H1 (cell line): ENCODE data around the gene MTX2. TPM values are rescaled to one million over a fixed set of nuclear protein-coding genes. Genes with fewer than 3 reads are reported as not detected.

ENCODE experiments used
- E2F6 ChIP-seq: IDR thresholded peaks from 2 replicates; pipeline ENCODE4 v1.6.1; 2012; ENCODE audit warnings: inconsistent platforms
- POU5F1 ChIP-seq: IDR thresholded peaks from 2 replicates; pipeline ENCODE4 v1.6.1; 2011; ENCODE audit warnings: low read depth, mild to moderate bottlenecking, low read length, moderate library complexity
- RFX5 ChIP-seq: IDR thresholded peaks from 2 replicates; pipeline ENCODE4 v1.6.1; 2011; ENCODE audit warnings: low read depth, low read length, improper control_type of control experiment, borderline replicate concordance
- SAP30 ChIP-seq: fragments of 300-600 bp; sonication (generic); IDR thresholded peaks from 2 replicates; pipeline ENCODE4 v1.7.1; 2012; ENCODE audit warnings: low read length, moderate library complexity, mild to moderate bottlenecking, inconsistent platforms; ENCODE audit not compliant: insufficient read depth, insufficient replicate concordance
- polyA plus RNA-seq, 7 experiments: library from polyadenylated mRNA; depleted of rRNA in 3 of 7; stranded (reverse) in 5 of 7; unstranded in 2 of 7; fragments of >200 nt in 5 of 7; fragments of 200-250 nt in 2 of 7; gene quantifications; 1 replicate in 5 of 7; 2 replicates in 1 of 7; 4 replicates in 1 of 7; pipeline versions ENCODE4 v1.2.1 to v1.2.3, GENCODE V29; 2011 to 2013; ENCODE audit warnings: missing spikeins in 2 of 7, mixed read lengths in 2 of 7
- total RNA-seq: library from RNA; stranded (reverse); fragmentation: NEBNext Ultra II Directional; extraction: Animal tissue kit (Norgen Biotek cat#: 25700); gene quantifications from 2 replicates; pipeline ENCODE4 v1.2.1, GENCODE V29; 2021

MTX2 gene
- total and polyA plus RNA-seq, 2 of the 8 experiments (the other 6 are each of a cell fraction or from before 2014, with no cell fraction given): 33.5 to 38.3 TPM

GRCh38 chr2:176240301-176240700 is 28.9 kb upstream of the MTX2 start (continued):
- TF ChIP-seq SAP30: no peak
- TF ChIP-seq E2F6: no peak
- TF ChIP-seq RFX5: no peak
- no peak for TF ChIP-seq POU5F1
- TF ChIP-seq, all 59 proteins: peak for 0
